Measurements from ENCODE around the gene MMP25. TPM values are rescaled to one million over a fixed set of nuclear protein-coding genes. Genes with fewer than 3 reads are reported as not detected.

MMP25 gene
- total RNA-seq, 1 experiment from 2014 or later = 0.95 TPM

DNA sequence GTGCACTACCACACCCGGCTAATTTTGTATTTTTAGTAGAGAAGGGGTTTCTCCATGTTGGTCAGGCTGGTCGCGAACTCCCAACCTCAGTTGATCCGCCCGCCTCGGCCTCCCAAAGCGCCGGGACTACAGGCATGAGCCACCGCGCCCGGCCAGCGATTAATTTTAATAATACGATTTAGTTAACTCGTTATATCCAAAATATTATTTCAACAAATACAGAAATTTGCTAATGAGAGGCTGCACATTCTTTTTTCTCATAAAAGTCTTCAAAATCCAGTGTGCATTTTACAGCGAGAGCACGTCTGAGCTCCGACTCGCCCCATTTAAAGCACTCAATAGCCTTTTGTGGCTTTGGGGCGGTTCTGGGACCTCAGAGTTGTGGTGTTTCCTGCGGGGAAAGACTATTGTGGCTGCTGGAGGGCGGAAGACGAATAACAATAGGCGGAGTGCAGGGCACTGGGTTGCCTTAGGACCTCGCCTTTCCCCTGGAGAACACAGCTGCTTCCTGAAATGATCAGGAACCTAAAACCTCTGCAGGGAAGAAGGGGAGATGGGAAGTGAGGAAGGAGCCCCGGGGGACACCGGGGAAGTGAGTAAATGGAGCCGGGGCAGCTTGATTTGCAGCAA, 55.6 kb downstream of the MMP25 start:
- DNase-seq (ENCODE audit: low spot score) = no peak
- in situ Hi-C loops (cut with HindIII; ENCODE audit: low sequenced_read_pairs) = no loop called here

DNA sequence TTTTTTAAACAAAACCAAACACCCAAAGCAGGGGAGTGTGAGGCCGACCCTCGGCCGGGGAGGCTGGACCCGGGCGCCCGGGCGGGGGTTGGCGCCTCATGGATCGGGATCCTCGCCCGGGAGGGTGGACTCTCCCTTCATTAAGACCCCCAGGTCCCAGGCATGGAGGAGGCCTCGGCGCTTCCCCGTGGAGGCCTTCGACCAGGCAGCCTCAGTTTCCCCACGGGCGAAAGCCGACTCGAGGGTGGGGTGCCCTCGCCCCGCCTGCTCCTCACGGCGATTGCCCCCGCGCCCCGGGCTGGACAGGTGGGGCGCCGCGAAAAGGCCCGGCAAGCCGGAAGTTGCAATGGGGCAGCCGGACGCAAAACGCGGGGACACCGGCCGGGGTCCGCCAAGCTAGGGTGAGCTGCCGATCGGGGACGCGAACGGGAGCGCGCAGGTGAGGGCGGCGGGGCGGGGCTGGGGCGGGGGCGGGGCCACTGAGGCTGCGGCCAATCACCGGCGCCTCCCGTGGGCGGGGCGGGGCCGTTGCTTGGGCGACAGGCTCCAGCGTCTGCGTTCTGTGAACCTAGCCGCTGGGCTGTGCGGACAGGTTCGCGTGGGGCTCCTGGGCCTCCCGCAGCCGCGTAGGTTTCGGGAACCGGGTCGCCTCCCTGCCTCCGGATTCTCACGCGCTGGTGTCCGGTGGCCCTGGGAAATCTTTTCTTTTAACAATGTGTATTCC, 60.0 kb downstream of the MMP25 start:
- peak; percentile 90 for DNase-seq (ENCODE audit: low spot score)

More for the DNA sequence above, 60.0 kb downstream of the MMP25 start:
- in situ Hi-C loops (cut with HindIII; ENCODE audit: low sequenced_read_pairs) = no loop called here

Other genes with a start within 250 kb of the MMP25 start
- not detected in 2 replicates for gene PRSS41, start 248.1 kb upstream of the MMP25 start, total RNA-seq (2014; rRNA removed; shearing (Covaris generic))
- not detected in 2 replicates for gene PRSS21, start 229.3 kb upstream of the MMP25 start, total RNA-seq (2014; rRNA removed; shearing (Covaris generic))
- not detected in 2 replicates for gene ZG16B, start 216.3 kb upstream of the MMP25 start, total RNA-seq (2014; rRNA removed; shearing (Covaris generic))
- not detected in 2 replicates for gene PRSS22, start 188.4 kb upstream of the MMP25 start, total RNA-seq (2014; rRNA removed; shearing (Covaris generic))
- 91.6 and 137 TPM in 2 replicates for gene FLYWCH2, start 163.3 kb upstream of the MMP25 start, total RNA-seq (2014; rRNA removed; shearing (Covaris generic))
- 51.8 and 52.7 TPM in 2 replicates for gene FLYWCH1, start 134.6 kb upstream of the MMP25 start, total RNA-seq (2014; rRNA removed; shearing (Covaris generic))
- gene KREMEN2, start 82.3 kb upstream of the MMP25 start, total RNA-seq (2014; rRNA removed; shearing (Covaris generic)) = 64.8 and 80.7 TPM in 2 replicates
- gene PAQR4, start 77.2 kb upstream of the MMP25 start, total RNA-seq (2014; rRNA removed; shearing (Covaris generic)) = 29.0 and 43.4 TPM in 2 replicates
- gene PKMYT1, start 66.1 kb upstream of the MMP25 start, total RNA-seq (2014; rRNA removed; shearing (Covaris generic)) = 9.3 and 19.0 TPM in 2 replicates
- gene CLDN9, start 33.6 kb upstream of the MMP25 start, total RNA-seq (2014; rRNA removed; shearing (Covaris generic)) = not detected in 2 replicates
- 1.7 and 2.7 TPM in 2 replicates for gene CLDN6, start 28.4 kb upstream of the MMP25 start, total RNA-seq (2014; rRNA removed; shearing (Covaris generic))
- 128 and 129 TPM in 2 replicates for gene TNFRSF12A, start 26.2 kb upstream of the MMP25 start, total RNA-seq (2014; rRNA removed; shearing (Covaris generic))
- gene HCFC1R1, start 22.6 kb upstream of the MMP25 start, total RNA-seq (2014; rRNA removed; shearing (Covaris generic)) = 55.9 and 59.3 TPM in 2 replicates
- 106 and 120 TPM in 2 replicates for gene THOC6, start 22.5 kb upstream of the MMP25 start, total RNA-seq (2014; rRNA removed; shearing (Covaris generic))
- 1.1 and 1.2 TPM in 2 replicates for gene BICDL2, start 9.6 kb upstream of the MMP25 start, total RNA-seq (2014; rRNA removed; shearing (Covaris generic))
- 17.4 and 22.8 TPM in 2 replicates for gene IL32, start 19.1 kb downstream of the MMP25 start, total RNA-seq (2014; rRNA removed; shearing (Covaris generic))
- 11.2 and 17.3 TPM in 2 replicates for gene ZSCAN10, start 52.7 kb downstream of the MMP25 start, total RNA-seq (2014; rRNA removed; shearing (Covaris generic))
- gene ZNF205, start 66.0 kb downstream of the MMP25 start, total RNA-seq (2014; rRNA removed; shearing (Covaris generic)) = 21.3 and 27.6 TPM in 2 replicates
- gene ZNF213, start 88.5 kb downstream of the MMP25 start, total RNA-seq (2014; rRNA removed; shearing (Covaris generic)) = 0.31 and 0.61 TPM in 2 replicates
- not detected in 2 replicates for gene OR1F1, start 141.6 kb downstream of the MMP25 start, total RNA-seq (2014; rRNA removed; shearing (Covaris generic))
- gene ZNF200, start 188.6 kb downstream of the MMP25 start, total RNA-seq (2014; rRNA removed; shearing (Covaris generic)) = 9.8 and 10.1 TPM in 2 replicates
- not detected in 2 replicates for gene MEFV, start 210.1 kb downstream of the MMP25 start, total RNA-seq (2014; rRNA removed; shearing (Covaris generic))
- gene ZNF263, start 236.9 kb downstream of the MMP25 start, total RNA-seq (2014; rRNA removed; shearing (Covaris generic)) = 87.5 and 117 TPM in 2 replicates